Loucy (cell line): Measurements from ENCODE around the gene STON2.

Experiments
- EZH2phosphoT487 ChIP-seq: fragments of 200-600 bp; IDR thresholded peaks from 2 replicates; pipeline ENCODE4 v1.6.1; 2018; ENCODE audit warnings: antibody characterized with exemption, mild to moderate bottlenecking, moderate library complexity, borderline replicate concordance
- TF ChIP-seq, protein P1 (sequence below): fragments of 200-600 bp; sonication (generic); conservative IDR thresholded peaks from 2 replicates; pipeline ENCODE4 v1.5.1; 2014; ENCODE audit warnings: mild to moderate bottlenecking, antibody characterized with exemption, low read length

- TF ChIP-seq, protein P1, sequence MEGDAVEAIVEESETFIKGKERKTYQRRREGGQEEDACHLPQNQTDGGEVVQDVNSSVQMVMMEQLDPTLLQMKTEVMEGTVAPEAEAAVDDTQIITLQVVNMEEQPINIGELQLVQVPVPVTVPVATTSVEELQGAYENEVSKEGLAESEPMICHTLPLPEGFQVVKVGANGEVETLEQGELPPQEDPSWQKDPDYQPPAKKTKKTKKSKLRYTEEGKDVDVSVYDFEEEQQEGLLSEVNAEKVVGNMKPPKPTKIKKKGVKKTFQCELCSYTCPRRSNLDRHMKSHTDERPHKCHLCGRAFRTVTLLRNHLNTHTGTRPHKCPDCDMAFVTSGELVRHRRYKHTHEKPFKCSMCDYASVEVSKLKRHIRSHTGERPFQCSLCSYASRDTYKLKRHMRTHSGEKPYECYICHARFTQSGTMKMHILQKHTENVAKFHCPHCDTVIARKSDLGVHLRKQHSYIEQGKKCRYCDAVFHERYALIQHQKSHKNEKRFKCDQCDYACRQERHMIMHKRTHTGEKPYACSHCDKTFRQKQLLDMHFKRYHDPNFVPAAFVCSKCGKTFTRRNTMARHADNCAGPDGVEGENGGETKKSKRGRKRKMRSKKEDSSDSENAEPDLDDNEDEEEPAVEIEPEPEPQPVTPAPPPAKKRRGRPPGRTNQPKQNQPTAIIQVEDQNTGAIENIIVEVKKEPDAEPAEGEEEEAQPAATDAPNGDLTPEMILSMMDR = no peak
- no peak for TF ChIP-seq EZH2phosphoT487
These were observed 80.2 kb downstream of the STON2 start for GRCh38 chr14:81319946-81320345.
